ENCODE data around the gene GNB5.

The GNB5 gene

GRCh38 chr15:52139599-52140462, 51.4 kb downstream of the GNB5 start:
- DNase-seq = peak; percentile 43

DNA sequence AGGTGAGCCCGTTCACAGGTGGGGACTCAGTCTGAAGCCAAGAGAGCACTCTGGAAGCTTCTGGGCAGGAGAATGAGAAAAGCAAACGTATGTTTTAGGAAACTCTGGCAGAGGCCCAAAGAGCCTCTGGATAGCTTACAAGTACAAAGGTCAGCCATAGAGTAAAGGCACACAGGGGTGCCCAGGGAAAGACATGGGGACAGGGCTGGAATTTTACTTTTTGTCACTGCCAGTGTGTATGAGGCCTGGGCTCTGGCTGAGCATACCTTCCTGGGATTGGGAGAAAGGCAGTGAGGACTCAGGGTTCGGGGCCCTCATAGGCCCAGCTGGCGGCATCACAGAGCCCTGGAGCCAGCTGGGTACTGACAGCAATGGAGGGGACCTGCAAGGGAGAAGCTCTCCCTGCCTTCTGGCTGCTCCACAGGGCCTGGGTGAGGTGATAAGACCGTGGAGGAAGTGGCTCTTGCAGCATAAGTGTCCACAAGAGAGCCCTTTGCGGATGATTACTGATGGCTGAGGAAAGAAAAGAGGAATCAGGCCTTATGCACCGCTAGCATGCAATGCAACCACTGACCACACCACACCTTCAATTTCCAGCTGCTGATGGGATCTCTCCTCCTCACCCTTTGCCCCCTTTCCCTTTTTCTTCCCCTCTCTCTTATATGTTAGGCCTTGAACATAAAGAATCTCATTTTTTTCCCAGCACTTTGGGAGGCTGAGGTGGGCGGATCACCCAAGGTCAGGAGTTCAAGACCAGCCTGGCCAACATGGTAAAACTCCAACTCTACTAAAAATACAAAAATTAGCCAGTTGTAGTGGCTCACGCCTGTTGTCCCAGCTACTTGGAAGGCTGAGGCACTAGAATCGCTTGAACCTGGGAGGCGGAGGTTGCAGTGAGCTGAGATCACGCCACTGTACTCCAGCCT, 53.5 kb downstream of the GNB5 start:
- no peak for DNase-seq

DNA sequence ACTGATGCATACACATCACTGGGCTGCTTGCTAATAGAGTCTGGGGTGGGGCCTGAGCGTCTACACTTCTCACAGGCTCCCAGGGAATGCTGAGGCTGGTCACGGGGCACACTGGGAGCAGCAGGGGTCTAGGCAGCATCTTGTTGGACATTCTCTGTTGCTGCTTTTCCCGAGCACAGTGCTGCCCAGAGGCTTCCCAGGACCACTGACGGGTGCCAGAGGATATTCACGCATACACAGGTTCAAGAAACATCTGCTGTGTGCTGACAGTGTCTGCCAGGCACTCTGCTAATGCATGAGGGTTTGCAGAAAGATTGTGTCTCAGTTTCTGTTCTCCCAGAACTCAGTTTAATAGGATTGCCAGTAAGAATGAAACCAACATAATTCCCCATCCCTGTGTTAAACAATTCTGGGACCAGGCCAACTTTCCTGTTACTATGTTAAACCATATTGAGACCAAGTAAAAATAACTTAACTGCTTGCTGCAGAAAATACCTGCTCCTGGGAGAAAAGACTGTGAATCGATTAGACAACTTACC, 54.7 kb downstream of the GNB5 start:
- no peak for DNase-seq

DNA sequence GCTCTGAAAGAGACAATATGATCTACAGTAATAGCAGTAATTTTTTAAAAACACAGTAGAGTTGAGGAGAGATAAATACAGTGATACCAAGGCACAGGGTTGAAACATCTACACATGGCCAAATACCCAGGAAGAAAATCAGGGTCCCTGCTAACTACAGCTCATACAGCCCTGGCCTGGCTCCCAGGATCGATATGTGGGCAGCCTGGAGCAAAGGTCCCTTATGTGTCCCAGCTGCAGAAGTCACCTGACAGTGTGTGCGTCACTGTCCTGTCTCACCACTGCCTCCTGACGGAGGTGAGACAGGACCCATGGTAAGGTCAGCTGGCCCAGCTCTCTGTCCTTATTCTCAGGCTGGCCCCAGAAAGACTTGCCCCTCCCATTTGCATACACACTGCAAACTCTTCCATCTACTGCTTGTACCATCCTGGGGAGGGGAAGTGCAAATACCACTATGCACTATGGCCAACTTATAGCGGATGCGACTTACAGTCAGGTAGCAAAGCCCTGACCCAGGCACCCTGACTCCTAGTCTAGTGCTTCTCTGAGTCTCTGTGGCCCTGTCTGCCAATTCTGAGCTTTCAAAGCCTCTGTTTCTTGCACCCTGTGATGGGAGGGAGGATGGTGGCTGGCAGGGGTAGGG, 56.6 kb downstream of the GNB5 start:
- DNase-seq = no peak

DNA sequence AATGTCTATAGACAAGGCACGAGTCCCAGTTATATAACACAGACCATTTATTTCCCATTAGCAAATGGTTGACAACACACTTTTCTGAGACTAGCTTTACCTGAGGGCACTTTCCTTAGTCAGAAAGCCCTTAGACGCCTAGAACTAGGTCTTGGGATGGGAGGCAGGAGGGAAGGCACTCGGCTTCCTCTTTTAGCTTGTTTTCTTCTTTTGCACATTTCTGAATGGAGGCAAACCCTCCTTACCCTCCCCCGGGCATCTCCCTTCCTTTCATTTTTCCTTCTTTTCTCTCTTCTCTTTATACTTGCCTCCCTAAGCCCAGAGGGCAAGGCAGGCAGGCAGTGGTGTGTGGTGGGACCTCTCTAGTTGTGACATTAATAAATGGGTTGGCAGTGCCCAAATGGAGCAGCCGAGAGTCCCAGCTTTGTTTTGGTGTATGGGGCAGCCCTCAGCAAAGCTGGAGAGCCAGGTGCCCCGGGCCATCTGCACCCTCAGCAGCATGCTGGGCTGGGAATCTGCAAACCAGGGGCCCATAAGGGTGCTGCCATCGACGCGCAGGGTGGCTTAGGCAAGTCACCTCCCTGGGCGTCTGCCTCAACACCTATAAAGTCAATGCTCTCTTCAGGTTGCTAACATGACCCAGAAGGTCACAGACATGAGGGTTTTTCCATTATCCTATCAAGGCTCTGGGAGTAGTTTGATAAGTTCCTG, 57.5 kb downstream of the GNB5 start:
- DNase-seq = no peak

DNA sequence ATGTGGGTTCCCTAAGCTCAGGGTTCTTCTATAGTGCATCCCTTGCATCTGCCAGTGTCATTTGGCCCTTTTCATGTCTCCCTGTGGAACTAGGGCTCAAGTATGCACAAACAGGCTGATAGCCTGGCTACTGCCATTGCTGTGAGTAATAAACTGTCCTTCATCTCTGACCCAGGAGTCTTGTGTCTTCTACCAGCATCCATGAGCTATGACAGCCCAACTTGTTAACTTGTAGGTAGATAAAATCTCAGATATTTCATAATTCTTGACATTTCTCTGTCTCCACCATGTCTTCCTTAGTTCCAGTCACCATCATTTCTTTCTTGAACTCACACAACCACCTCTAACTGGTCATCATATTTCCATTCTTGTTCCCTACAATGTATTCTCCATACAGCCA, 59.1 kb downstream of the GNB5 start:
- no peak for DNase-seq

DNA sequence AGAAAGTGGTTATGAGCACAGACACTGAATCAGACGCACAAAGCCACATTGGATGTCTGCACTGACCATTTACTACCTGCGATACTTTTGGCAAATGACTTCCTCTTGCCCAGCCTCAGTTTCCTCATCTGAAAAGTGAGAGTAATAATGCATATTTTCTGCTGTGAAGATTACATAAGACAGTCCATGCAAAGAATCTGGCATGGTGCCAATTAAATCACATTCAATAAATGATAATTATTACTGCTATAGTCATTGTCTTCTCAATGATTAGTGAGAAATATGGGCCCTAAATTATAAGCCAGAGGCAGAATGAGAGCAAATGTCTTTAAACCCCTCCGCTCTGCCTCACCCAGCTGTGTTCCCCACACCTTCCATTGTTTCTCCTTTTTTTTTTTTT, 62.6 kb downstream of the GNB5 start:
- no peak for DNase-seq

- no peak for DNase-seq
These were observed 66.8 kb downstream of the GNB5 start for GRCh38 chr15:52124270-52124880.

GRCh38 chr15:52121896-52122295, 69.3 kb downstream of the GNB5 start:
- DNase-seq = no peak

- DNase-seq = no peak
These were observed 70.2 kb downstream of the GNB5 start for GRCh38 chr15:52121006-52121405.

DNA sequence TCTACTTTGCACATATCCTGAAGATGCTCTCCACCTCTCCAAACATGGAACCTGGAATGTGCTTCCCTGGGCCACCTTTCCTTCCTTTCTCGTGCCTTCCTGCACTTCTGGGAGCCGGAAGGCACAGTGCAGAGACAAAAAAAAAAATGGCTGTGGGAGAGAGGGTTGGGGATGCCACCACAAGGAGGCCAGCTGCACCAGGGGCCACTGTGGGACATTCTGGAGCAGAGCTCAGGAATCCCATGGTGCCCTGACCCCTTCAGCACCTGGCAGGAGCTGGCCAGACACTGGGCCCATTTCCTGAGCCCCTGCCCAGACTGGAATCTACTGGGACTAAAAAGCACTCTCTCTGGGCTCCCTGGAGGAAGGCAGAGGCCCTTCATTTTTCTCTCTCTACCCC, 70.7 kb downstream of the GNB5 start:
- DNase-seq = no peak

- no peak for DNase-seq
These were observed 72.0 kb downstream of the GNB5 start for GRCh38 chr15:52118969-52119749.

- no peak for DNase-seq
These were observed 73.6 kb downstream of the GNB5 start for GRCh38 chr15:52117549-52117948.

GRCh38 chr15:52115598-52116427, 75.4 kb downstream of the GNB5 start:
- DNase-seq = no peak

DNA sequence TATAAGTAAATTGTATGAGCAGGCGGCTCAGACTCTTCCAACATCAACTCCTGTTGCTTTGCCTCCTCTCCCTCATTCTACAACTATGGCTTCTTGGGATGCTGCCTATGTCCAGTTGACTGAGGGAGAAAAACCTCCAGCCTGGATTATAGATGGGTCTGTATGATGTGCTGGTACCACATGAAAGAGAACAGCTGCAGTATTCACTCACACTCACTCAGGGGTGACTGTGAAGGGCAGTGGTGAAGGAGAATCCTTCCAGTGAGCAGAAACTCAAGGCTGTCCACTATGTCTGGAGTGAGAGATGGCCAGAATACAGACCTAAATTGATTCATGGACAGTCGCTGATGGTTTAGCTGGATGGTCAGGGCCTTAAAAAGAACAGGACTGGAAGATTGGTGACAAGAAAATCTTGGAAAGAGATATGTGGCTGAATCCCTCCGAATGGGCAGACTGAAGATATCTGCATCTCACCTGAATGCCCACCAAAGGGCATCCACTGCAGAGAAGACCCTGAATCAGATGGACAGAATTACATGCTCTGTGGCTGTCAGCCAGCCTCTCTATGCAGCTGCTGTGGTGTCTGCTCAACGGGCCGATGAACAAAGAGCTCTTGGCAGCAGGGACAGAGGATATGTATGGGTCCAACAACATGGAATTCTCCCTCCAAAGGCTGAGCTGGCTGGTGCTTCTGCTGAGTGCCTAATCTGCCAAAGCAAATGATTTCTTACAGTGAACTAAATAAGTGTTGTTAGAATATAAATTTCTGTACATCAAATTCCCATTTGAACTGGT, 76.7 kb downstream of the GNB5 start:
- no peak for DNase-seq

DNA sequence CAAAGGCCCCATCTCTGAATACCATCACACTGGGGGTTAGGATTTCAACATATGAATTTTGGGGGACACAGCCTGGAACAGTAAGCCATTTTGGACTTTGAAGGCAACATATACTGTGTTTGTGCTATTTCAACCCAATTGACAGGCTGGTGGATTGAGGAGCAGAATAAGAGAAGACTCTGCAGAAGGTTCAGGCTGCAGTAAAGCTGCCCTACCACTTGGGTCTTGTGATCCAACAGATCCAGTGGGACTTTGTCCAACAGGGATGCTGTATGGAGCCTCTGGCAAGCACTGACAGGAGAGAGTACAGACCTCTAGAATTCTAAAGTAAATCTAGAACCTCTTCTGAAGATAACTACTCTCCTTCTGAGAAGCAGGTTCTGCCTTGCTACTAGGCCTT, 77.5 kb downstream of the GNB5 start:
- DNase-seq = no peak

- DNase-seq = no peak
These were observed 78.0 kb downstream of the GNB5 start for GRCh38 chr15:52113235-52113634.

- DNase-seq = no peak
These were observed 78.9 kb downstream of the GNB5 start for GRCh38 chr15:52112203-52112750.
